OCI-LY7 (cell line): ENCODE measurements around the gene USE1.

Source experiments
- EZH2phosphoT487 ChIP-seq: fragments of 200-600 bp; sonication (generic); IDR thresholded peaks from 2 replicates; pipeline ENCODE4 v1.6.1; 2018; ENCODE audit warnings: low read depth, borderline replicate concordance, mild to moderate bottlenecking, mixed run types, antibody characterized with exemption, low read length, moderate library complexity, mixed read lengths
- TF ChIP-seq, protein P1 (sequence below): fragments of 200-600 bp; sonication (generic); conservative IDR thresholded peaks from 2 replicates; pipeline ENCODE4 v1.5.1; 2014; ENCODE audit warnings: mild to moderate bottlenecking, antibody characterized with exemption, low read length, moderate library complexity, mixed read lengths

DNA sequence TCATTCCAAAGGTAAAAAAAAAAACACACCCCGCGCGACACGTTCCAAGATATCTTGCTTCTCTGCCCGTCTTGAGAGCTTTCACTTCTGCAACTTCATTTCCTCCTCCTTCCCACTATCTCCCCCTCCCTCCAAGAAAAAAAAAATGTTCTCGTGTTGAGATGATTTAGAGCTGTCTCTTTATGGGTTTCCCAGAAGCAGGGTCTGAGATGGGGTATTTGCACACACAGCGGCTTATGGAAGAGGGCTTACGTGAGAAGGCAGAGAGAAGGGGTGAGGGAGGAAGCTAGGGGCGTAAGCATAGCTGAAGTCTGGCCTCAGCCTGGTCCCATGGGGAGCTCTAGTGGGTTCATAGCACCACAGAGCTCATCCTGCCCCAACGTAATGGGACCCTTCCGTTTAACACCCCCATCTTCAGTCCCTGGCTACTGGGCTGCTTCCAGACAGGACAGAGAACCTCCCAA, 31.3 kb upstream of the USE1 start:
- TF ChIP-seq, protein P1, sequence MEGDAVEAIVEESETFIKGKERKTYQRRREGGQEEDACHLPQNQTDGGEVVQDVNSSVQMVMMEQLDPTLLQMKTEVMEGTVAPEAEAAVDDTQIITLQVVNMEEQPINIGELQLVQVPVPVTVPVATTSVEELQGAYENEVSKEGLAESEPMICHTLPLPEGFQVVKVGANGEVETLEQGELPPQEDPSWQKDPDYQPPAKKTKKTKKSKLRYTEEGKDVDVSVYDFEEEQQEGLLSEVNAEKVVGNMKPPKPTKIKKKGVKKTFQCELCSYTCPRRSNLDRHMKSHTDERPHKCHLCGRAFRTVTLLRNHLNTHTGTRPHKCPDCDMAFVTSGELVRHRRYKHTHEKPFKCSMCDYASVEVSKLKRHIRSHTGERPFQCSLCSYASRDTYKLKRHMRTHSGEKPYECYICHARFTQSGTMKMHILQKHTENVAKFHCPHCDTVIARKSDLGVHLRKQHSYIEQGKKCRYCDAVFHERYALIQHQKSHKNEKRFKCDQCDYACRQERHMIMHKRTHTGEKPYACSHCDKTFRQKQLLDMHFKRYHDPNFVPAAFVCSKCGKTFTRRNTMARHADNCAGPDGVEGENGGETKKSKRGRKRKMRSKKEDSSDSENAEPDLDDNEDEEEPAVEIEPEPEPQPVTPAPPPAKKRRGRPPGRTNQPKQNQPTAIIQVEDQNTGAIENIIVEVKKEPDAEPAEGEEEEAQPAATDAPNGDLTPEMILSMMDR = no peak
- no peak for TF ChIP-seq EZH2phosphoT487
